HEK293 (cell line): ENCODE measurements around the gene SCN10A.

Experiments used
- ZSCAN23 ChIP-seq: fragments of 450-650 bp; formaldehyde crosslinking; IDR thresholded peaks from 2 replicates; pipeline ENCODE4 v1.5.1; 2016; ENCODE audit warnings: missing biosample characterization, missing genetic modification characterization
- TF ChIP-seq, protein P1 (sequence below): fragments of 450-650 bp; formaldehyde crosslinking; IDR thresholded peaks from 2 replicates; pipeline ENCODE4 v1.5.1; 2016; ENCODE audit warnings: missing biosample characterization, missing genetic modification characterization

DNA sequence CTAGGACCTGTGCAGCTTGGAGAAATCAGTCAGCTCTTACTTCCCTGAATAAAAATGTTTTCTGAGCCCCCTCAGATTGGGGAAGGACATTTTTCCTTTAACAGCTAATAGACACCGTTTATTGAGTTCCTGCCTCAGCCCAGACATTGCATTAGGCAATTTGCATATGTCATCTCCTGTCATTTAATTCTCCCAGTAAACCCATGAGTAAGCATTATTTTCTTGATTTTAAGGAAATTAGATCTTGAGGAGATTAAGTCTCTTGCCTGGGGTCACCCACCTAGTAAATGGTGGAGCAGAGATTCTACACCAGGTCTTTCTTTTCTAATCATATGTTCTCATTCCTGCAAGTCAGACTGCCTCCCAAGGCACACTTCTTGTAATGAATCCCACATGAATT, 88.0 kb downstream of the SCN10A start:
- TF ChIP-seq, protein P1, sequence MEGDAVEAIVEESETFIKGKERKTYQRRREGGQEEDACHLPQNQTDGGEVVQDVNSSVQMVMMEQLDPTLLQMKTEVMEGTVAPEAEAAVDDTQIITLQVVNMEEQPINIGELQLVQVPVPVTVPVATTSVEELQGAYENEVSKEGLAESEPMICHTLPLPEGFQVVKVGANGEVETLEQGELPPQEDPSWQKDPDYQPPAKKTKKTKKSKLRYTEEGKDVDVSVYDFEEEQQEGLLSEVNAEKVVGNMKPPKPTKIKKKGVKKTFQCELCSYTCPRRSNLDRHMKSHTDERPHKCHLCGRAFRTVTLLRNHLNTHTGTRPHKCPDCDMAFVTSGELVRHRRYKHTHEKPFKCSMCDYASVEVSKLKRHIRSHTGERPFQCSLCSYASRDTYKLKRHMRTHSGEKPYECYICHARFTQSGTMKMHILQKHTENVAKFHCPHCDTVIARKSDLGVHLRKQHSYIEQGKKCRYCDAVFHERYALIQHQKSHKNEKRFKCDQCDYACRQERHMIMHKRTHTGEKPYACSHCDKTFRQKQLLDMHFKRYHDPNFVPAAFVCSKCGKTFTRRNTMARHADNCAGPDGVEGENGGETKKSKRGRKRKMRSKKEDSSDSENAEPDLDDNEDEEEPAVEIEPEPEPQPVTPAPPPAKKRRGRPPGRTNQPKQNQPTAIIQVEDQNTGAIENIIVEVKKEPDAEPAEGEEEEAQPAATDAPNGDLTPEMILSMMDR (tag by site-specific recombination), result no peak
- TF ChIP-seq ZSCAN23, result no peak
